ENCODE data around the gene CENPW.

Gene CENPW

GRCh38 chr6:126373344-126373743, 33.4 kb downstream of the CENPW start:
- DNase-seq (ENCODE audit: low spot score): no peak

GRCh38 chr6:126374372-126374771, 34.5 kb downstream of the CENPW start:
- no peak for DNase-seq (ENCODE audit: low spot score)

- no peak for DNase-seq (ENCODE audit: low spot score)
Measured at GRCh38 chr6:126376682-126377081, 36.8 kb downstream of the CENPW start.

- no peak for DNase-seq (ENCODE audit: low spot score)
Measured at GRCh38 chr6:126377594-126378153, 37.8 kb downstream of the CENPW start.

- no peak for DNase-seq (ENCODE audit: low spot score)
Measured at GRCh38 chr6:126380072-126380583, 40.2 kb downstream of the CENPW start.

GRCh38 chr6:126381498-126381897, 41.6 kb downstream of the CENPW start:
- DNase-seq (ENCODE audit: low spot score): no peak

- no peak for DNase-seq (ENCODE audit: low spot score)
Measured at GRCh38 chr6:126383203-126383602, 43.3 kb downstream of the CENPW start.

- DNase-seq (ENCODE audit: low spot score): no peak
Measured at GRCh38 chr6:126385536-126385935, 45.6 kb downstream of the CENPW start.

GRCh38 chr6:126388104-126388598, 48.2 kb downstream of the CENPW start:
- no peak for DNase-seq (ENCODE audit: low spot score)

- DNase-seq (ENCODE audit: low spot score): no peak
Measured at GRCh38 chr6:126396131-126396530, 56.2 kb downstream of the CENPW start.
